IPS DF 4.7 (cell line): ENCODE measurements around the gene PDZRN3.
"Not testable (repeated sequence)": the region's sequence is repeated elsewhere in the genome, so short reads cannot be mapped to it uniquely, and the experiment has no call there.

ENCODE experiments used
- DNase-seq: peaks from one replicate; pipeline ENCODE4 v3.0.0-alpha.2; 2013; ENCODE audit warnings: low spot score; ENCODE audit errors: extremely low read depth

The PDZRN3 gene

GRCh38 chr3:73465926-73466325, 158.8 kb downstream of the PDZRN3 start:
- no peak for DNase-seq

GRCh38 chr3:73464126-73464525, 160.6 kb downstream of the PDZRN3 start:
- not testable (repeated sequence) for DNase-seq

- no peak for DNase-seq
Observed at GRCh38 chr3:73461547-73461946, 163.2 kb downstream of the PDZRN3 start.

- no peak for DNase-seq
Observed at GRCh38 chr3:73459711-73460110, 165.0 kb downstream of the PDZRN3 start.

- DNase-seq: no peak
Observed at GRCh38 chr3:73453666-73454065, 171.1 kb downstream of the PDZRN3 start.

GRCh38 chr3:73452729-73453128, 172.0 kb downstream of the PDZRN3 start:
- DNase-seq: no peak

GRCh38 chr3:73451301-73451944, 173.3 kb downstream of the PDZRN3 start:
- no peak for DNase-seq

GRCh38 chr3:73449774-73450173, 175.0 kb downstream of the PDZRN3 start:
- no peak for DNase-seq

- DNase-seq: no peak
Observed at GRCh38 chr3:73448761-73449301, 175.9 kb downstream of the PDZRN3 start.

GRCh38 chr3:73448041-73448440, 176.7 kb downstream of the PDZRN3 start:
- DNase-seq: no peak

- DNase-seq: no peak
Observed at GRCh38 chr3:73447111-73447510, 177.6 kb downstream of the PDZRN3 start.

GRCh38 chr3:73446467-73447110, 178.2 kb downstream of the PDZRN3 start:
- no peak for DNase-seq

- DNase-seq: no peak
Observed at GRCh38 chr3:73442886-73443285, 181.9 kb downstream of the PDZRN3 start.

- DNase-seq: no peak
Observed at GRCh38 chr3:73442152-73442551, 182.6 kb downstream of the PDZRN3 start.

- DNase-seq: no peak
Observed at GRCh38 chr3:73437828-73438227, 186.9 kb downstream of the PDZRN3 start.

- DNase-seq: no peak
Observed at GRCh38 chr3:73435055-73435454, 189.7 kb downstream of the PDZRN3 start.

- no peak for DNase-seq
Observed at GRCh38 chr3:73433687-73434086, 191.1 kb downstream of the PDZRN3 start.

- DNase-seq: no peak
Observed at GRCh38 chr3:73433079-73433478, 191.7 kb downstream of the PDZRN3 start.

- no peak for DNase-seq
Observed at GRCh38 chr3:73432706-73433032, 192.1 kb downstream of the PDZRN3 start.

GRCh38 chr3:73432023-73432705, 192.6 kb downstream of the PDZRN3 start:
- DNase-seq: no peak

- no peak for DNase-seq
Observed at GRCh38 chr3:73431183-73431900, 193.4 kb downstream of the PDZRN3 start.
